22Rv1 (cell line): ENCODE results near the gene SUPT3H.

Experiments used
- CTCF ChIP-seq: fragments of 450-650 bp; IDR thresholded peaks from 2 replicates; pipeline ENCODE4 v1.5.1; 2017; ENCODE audit warnings: mild to moderate bottlenecking
- ZFX ChIP-seq: fragments of 450-650 bp; IDR thresholded peaks from 2 replicates; pipeline ENCODE4 v1.6.1; 2017; ENCODE audit warnings: antibody characterized with exemption, borderline replicate concordance

GRCh38 chr6:45105170-45105820, 272.4 kb downstream of the SUPT3H start:
- TF ChIP-seq CTCF = no peak
- TF ChIP-seq ZFX = no peak
